T-helper 17 cell (primary cell): ENCODE data around the gene CCDC3. TPM values are rescaled to one million over a fixed set of nuclear protein-coding genes. Genes with fewer than 3 reads are reported as not detected.
"Not testable (repeated sequence)": the region's sequence is repeated elsewhere in the genome, so short reads cannot be mapped to it uniquely, and the experiment has no call there.

Experiments
- ATAC-seq: fragments of 150-1000 bp; cut with Tn5 transposase; 2 replicates; pipeline ENCODE4 v1.10.0; 2021; ENCODE audit warnings: mild to moderate bottlenecking, moderate library complexity
- DNase-seq, 3 donors: peaks; one replicate each; pipeline versions ENCODE4 v3.0.0 to v3.0.0-alpha.2; 2020 to 2021
- H3K9me3 ChIP-seq: one replicate; pipeline ENCODE4 v1.7.0; 2013; ENCODE audit warnings: low read length, mild to moderate bottlenecking; ENCODE audit not compliant: control insufficient read depth, poor library complexity, severe bottlenecking
- H3K27ac Mint-ChIP-seq: one replicate; pipeline ENCODE4 v1.8.0; 2022; ENCODE audit warnings: mild to moderate bottlenecking, moderate library complexity, mixed read lengths
- H3K27me3 Mint-ChIP-seq: one replicate; pipeline ENCODE4 v1.8.0; 2022; ENCODE audit warnings: mixed read lengths
- H3K36me3 Mint-ChIP-seq: one replicate; pipeline ENCODE4 v1.8.0; 2022; ENCODE audit warnings: low read depth, mixed read lengths
- H3K4me1 Mint-ChIP-seq: one replicate; pipeline ENCODE4 v1.8.0; 2022; ENCODE audit warnings: mild to moderate bottlenecking, mixed read lengths
- H3K4me3 Mint-ChIP-seq: one replicate; pipeline ENCODE4 v1.8.0; 2022; ENCODE audit warnings: mild to moderate bottlenecking, moderate library complexity, mixed read lengths
- total RNA-seq, 4 donors: library from RNA in 2 of 4; stranded (reverse) in 2 of 4; gene quantifications; one replicate each; pipeline ENCODE4 v1.2.3 and lab custom pipeline; 2022 to 2026

Gene CCDC3
- total RNA-seq (under 1 TPM in 1 of 2 donors, not detected in 1; 0.99 TPM), total RNA-seq (lab: John Stamatoyannopoulos, UW) (0.75 to 1.0 reads per million in 2 donors)

GRCh38 chr10:13001041-13001886, at the start of gene CCDC3:
TSS of gene CCDC3 (minus strand) at chr10:13001713. CDS start at chr10:13001570, 143 bp downstream.
- peak within 1 kb of the TSS; percentile 78 for H3K4me3 Mint-ChIP-seq
- H3K27me3 Mint-ChIP-seq: peaks cover 83% of the 10 kb centered on the region
- H3K27ac Mint-ChIP-seq: no peak within 1 kb of the TSS
- peaks cover 2% of the 10 kb centered on the region for H3K4me1 Mint-ChIP-seq
- DNase-seq (no peak), ATAC-seq (no peak)
- peaks cover 5% of the 10 kb centered on the region for H3K36me3 Mint-ChIP-seq
- no peaks in the 10 kb centered on the region for H3K9me3 ChIP-seq

- peaks cover 41% of the 10 kb centered on the region for H3K27me3 Mint-ChIP-seq
- no peak overlapping the region for H3K4me3 Mint-ChIP-seq
- H3K9me3 ChIP-seq: no peaks in the 10 kb centered on the region
- DNase-seq (no peak), ATAC-seq (no peak)
- H3K36me3 Mint-ChIP-seq: no peaks in the 10 kb centered on the region
- H3K27ac Mint-ChIP-seq: no peak overlapping the region
- peaks cover 2% of the 10 kb centered on the region for H3K4me1 Mint-ChIP-seq
These were observed 49.7 kb upstream of the CCDC3 start for GRCh38 chr10:13051126-13051694.

GRCh38 chr10:13049774-13050420, 48.4 kb upstream of the CCDC3 start:
- no peak for ATAC-seq
- H3K4me3 Mint-ChIP-seq: no peak overlapping the region

GRCh38 chr10:13048762-13049161, 47.2 kb upstream of the CCDC3 start:
- H3K27ac Mint-ChIP-seq: no peak overlapping the region
- DNase-seq (no peak), ATAC-seq (no peak)
- no peaks in the 10 kb centered on the region for H3K36me3 Mint-ChIP-seq
- no peak overlapping the region for H3K4me3 Mint-ChIP-seq
- peaks cover 31% of the 10 kb centered on the region for H3K27me3 Mint-ChIP-seq
- no peaks in the 10 kb centered on the region for H3K9me3 ChIP-seq
- H3K4me1 Mint-ChIP-seq: no peaks in the 10 kb centered on the region

More at GRCh38 chr10:13049774-13050420, 48.4 kb upstream of the CCDC3 start:
- Mint-ChIP-seq H3K27me3 (peaks cover 35% of the 10 kb centered on the region), H3K4me1 (peaks cover 2% of the 10 kb centered on the region), H3K27ac (no peak overlapping the region), H3K36me3 (no peaks in the 10 kb centered on the region)
- DNase-seq: no peak
- H3K9me3 ChIP-seq: no peaks in the 10 kb centered on the region

- no peaks in the 10 kb centered on the region for H3K9me3 ChIP-seq
- no peak for DNase-seq
- Mint-ChIP-seq H3K4me1 (no peaks in the 10 kb centered on the region), H3K27ac (no peak overlapping the region), H3K4me3 (no peak overlapping the region), H3K36me3 (no peaks in the 10 kb centered on the region), H3K27me3 (peaks cover 31% of the 10 kb centered on the region)
- ATAC-seq: no peak
These were observed 46.2 kb upstream of the CCDC3 start for GRCh38 chr10:13047529-13048206.

GRCh38 chr10:13046851-13047528, 45.5 kb upstream of the CCDC3 start:
- Mint-ChIP-seq H3K27me3 (peaks cover 31% of the 10 kb centered on the region), H3K4me3 (no peak overlapping the region), H3K27ac (no peak overlapping the region), H3K4me1 (no peaks in the 10 kb centered on the region), H3K36me3 (no peaks in the 10 kb centered on the region)
- no peak for DNase-seq
- ATAC-seq: no peak
- H3K9me3 ChIP-seq: no peaks in the 10 kb centered on the region

GRCh38 chr10:13043520-13043919, 42.0 kb upstream of the CCDC3 start:
- H3K4me1 Mint-ChIP-seq: peaks cover 2% of the 10 kb centered on the region
- no peak for ATAC-seq
- H3K27ac Mint-ChIP-seq: no peak overlapping the region
- no peaks in the 10 kb centered on the region for H3K36me3 Mint-ChIP-seq
- peaks cover 4% of the 10 kb centered on the region for H3K27me3 Mint-ChIP-seq
- no peak overlapping the region for H3K4me3 Mint-ChIP-seq
- H3K9me3 ChIP-seq: no peaks in the 10 kb centered on the region
- DNase-seq: no peak

GRCh38 chr10:13039761-13040160, 38.2 kb upstream of the CCDC3 start:
- Mint-ChIP-seq H3K4me1 (peaks cover 2% of the 10 kb centered on the region), H3K4me3 (no peak overlapping the region), H3K27me3 (peaks cover 10% of the 10 kb centered on the region), H3K36me3 (no peaks in the 10 kb centered on the region), H3K27ac (no peak overlapping the region)
- DNase-seq: no peak
- no peaks in the 10 kb centered on the region for H3K9me3 ChIP-seq
- no peak for ATAC-seq

- ATAC-seq (no peak), DNase-seq (no peak)
- H3K36me3 Mint-ChIP-seq: no peaks in the 10 kb centered on the region
- no peak overlapping the region for H3K4me3 Mint-ChIP-seq
- no peak overlapping the region for H3K27ac Mint-ChIP-seq
- H3K9me3 ChIP-seq: no peaks in the 10 kb centered on the region
- peaks cover 2% of the 10 kb centered on the region for H3K4me1 Mint-ChIP-seq
- H3K27me3 Mint-ChIP-seq: peaks cover 10% of the 10 kb centered on the region
These were observed 36.9 kb upstream of the CCDC3 start for GRCh38 chr10:13038391-13038790.

GRCh38 chr10:13037832-13038231, 36.3 kb upstream of the CCDC3 start:
- Mint-ChIP-seq H3K36me3 (no peaks in the 10 kb centered on the region), H3K4me3 (no peak overlapping the region), H3K27ac (no peak overlapping the region), H3K27me3 (peaks cover 10% of the 10 kb centered on the region), H3K4me1 (peaks cover 2% of the 10 kb centered on the region)
- ATAC-seq (no peak), DNase-seq (no peak)
- H3K9me3 ChIP-seq: no peaks in the 10 kb centered on the region

GRCh38 chr10:13036841-13037240, 35.3 kb upstream of the CCDC3 start:
- Mint-ChIP-seq H3K27ac (no peak overlapping the region), H3K4me3 (no peak overlapping the region), H3K4me1 (peaks cover 2% of the 10 kb centered on the region), H3K27me3 (peaks cover 10% of the 10 kb centered on the region), H3K36me3 (no peaks in the 10 kb centered on the region)
- H3K9me3 ChIP-seq: no peaks in the 10 kb centered on the region
- ATAC-seq (no peak), DNase-seq (no peak)

GRCh38 chr10:13035731-13036130, 34.2 kb upstream of the CCDC3 start:
- ATAC-seq, H3K36me3 Mint-ChIP-seq, H3K4me3 Mint-ChIP-seq, DNase-seq, H3K27ac Mint-ChIP-seq, H3K4me1 Mint-ChIP-seq, H3K9me3 ChIP-seq, H3K27me3 Mint-ChIP-seq: not testable (repeated sequence)
